HFF-Myc (cell line): ENCODE results near the gene NEGR1.

Experiments used
- DNase-seq: peaks from one replicate; pipeline ENCODE4 v3.0.0-alpha.2; 2011; ENCODE audit warnings: low read depth; ENCODE audit errors: extremely low read depth
- H3K4me3 ChIP-seq: replicated peaks from 2 replicates; pipeline ENCODE4 v1.5.1; 2011; ENCODE audit warnings: low read depth, mild to moderate bottlenecking, control low read depth, low read length
- TF ChIP-seq, protein P1 (sequence below): IDR thresholded peaks from 2 replicates; pipeline ENCODE4 v1.5.1; 2012; ENCODE audit warnings: mild to moderate bottlenecking, low read depth, low read length, control low read depth; ENCODE audit errors: missing control alignments

Gene NEGR1

GRCh38 chr1:71599306-71599705, 683.0 kb downstream of the NEGR1 start:
- DNase-seq: no peak
- TF ChIP-seq, protein P1, sequence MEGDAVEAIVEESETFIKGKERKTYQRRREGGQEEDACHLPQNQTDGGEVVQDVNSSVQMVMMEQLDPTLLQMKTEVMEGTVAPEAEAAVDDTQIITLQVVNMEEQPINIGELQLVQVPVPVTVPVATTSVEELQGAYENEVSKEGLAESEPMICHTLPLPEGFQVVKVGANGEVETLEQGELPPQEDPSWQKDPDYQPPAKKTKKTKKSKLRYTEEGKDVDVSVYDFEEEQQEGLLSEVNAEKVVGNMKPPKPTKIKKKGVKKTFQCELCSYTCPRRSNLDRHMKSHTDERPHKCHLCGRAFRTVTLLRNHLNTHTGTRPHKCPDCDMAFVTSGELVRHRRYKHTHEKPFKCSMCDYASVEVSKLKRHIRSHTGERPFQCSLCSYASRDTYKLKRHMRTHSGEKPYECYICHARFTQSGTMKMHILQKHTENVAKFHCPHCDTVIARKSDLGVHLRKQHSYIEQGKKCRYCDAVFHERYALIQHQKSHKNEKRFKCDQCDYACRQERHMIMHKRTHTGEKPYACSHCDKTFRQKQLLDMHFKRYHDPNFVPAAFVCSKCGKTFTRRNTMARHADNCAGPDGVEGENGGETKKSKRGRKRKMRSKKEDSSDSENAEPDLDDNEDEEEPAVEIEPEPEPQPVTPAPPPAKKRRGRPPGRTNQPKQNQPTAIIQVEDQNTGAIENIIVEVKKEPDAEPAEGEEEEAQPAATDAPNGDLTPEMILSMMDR: no peak
- no peak overlapping the region for H3K4me3 ChIP-seq

DNA sequence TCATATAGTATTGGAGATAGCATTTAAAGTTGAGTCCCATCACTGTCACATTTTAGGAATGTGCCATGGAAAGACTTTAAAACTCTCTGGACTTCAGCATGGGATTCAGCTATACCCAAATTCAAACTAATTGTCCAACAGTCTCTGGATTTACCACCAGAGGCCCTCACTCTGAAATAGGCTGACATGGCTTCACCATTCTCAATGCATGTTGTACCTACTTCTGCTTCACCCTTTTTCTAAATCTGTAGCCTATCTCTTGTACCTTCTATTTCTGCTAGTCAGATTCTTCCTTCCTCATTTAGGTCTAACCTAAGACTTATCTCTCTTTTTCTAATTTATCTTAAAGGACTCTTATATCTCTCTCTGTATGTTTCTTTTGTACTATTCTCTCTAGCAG, 688.8 kb downstream of the NEGR1 start:
- TF ChIP-seq, protein P1: peak; percentile 10
- no peak for DNase-seq
- H3K4me3 ChIP-seq: no peak overlapping the region

DNA sequence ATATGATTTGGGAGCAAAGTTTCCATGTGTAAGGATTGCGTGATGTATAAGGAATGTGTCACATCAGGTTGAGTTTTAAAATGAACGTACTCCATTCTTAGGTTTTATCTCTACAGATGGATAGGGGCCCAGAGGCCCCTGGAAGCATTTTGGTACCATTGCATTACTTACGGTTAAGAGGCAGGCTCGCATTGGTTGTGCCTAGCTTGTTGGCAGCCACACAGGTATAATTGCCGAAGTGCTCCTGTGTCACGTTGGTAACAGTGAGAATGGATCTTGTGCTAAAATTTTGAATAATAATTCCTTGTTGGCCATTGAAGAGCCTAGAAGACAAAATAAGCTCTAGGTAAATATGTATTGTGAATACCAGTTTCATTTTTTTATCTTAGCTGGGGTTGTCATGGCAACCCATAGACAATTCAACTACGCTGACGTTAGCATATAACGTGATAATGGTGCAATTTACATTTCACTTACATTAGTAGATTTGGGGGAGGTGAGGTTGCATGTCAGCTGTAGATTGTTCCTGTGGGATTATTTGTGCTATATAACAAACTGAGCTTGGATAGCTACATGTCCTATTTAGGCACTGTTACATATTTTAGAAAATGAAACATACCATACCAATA, 689.6 kb downstream of the NEGR1 start:
- no peak overlapping the region for H3K4me3 ChIP-seq
- no peak for DNase-seq
- TF ChIP-seq, protein P1: no peak

GRCh38 chr1:71589005-71589404, 693.3 kb downstream of the NEGR1 start:
- no peak overlapping the region for H3K4me3 ChIP-seq
- no peak for DNase-seq
- TF ChIP-seq, protein P1: no peak

DNA sequence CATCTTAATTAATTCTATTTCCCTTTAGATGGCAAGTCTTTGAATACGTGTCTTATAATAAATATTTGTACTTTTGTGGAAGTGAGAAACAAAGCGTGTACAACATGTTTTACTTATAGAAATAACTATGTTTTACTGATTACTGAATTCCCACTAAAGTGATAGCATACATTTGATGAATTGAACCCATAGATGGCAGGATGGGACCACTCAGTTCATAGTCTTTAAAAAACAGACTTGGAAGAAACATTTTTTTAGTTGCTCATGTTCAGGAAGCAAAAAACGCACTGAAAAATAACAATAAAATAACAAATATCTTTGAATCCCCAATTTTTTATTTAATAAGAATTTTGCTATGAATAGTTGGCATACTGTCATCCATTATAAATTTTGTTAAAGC, 694.4 kb downstream of the NEGR1 start:
- DNase-seq: peak; percentile 15
- no peak overlapping the region for H3K4me3 ChIP-seq
- TF ChIP-seq, protein P1: no peak

DNA sequence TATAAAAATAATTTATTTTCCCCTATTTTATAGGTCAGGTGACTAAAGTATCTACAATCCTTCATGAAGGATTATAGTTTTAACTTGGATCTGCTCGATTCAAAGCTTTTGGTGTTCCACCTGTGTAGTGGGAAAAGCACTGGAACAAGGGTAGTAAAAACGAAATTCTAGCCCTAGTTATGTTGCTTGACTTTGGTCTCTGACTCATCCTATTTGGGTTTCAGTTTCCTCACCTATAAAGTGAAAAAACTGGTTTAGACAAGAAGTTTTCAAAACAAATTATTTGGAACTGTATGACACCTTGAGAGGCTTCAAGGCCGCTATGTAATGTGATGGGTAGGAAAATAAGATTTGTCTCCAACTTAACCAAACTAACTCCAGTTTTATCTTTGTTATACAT, 696.3 kb downstream of the NEGR1 start:
- TF ChIP-seq, protein P1: no peak
- no peak overlapping the region for H3K4me3 ChIP-seq
- no peak for DNase-seq

- TF ChIP-seq, protein P1: no peak
- no peak for DNase-seq
- no peak overlapping the region for H3K4me3 ChIP-seq
Observed at GRCh38 chr1:71583756-71584155, 698.6 kb downstream of the NEGR1 start.
